ENCODE results near the gene ZNF865. TPM values are rescaled to one million over a fixed set of nuclear protein-coding genes. Genes with fewer than 3 reads are reported as not detected.

ZNF865 gene
- total and polyA plus RNA-seq, 4 donors = 1.1 to 16.4 (median 9.6) TPM

- peak; percentile 66 to 80 for DNase-seq
- peak; percentile 8 for ATAC-seq (ENCODE audit: low FRiP score)
- Histone ChIP-seq H3K4me1 (ENCODE audit: control insufficient read depth in 1 of 2, insufficient read depth in 2 of 2, low read length in 2 of 2) (peaks cover 0 to 3% of the 10 kb centered on the region in 2 donors), H3K9me3 (ENCODE audit: control insufficient read depth, low read length) (no peaks in the 10 kb centered on the region), H3K4me3 (ENCODE audit: low read length in 2 of 2) (peak overlapping the region; percentile 7 to 66), H3K36me3 (ENCODE audit: control insufficient read depth in 1 of 2, insufficient read depth in 2 of 2, low read length in 1 of 2) (no peaks in the 10 kb centered on the region), H3K27ac (ENCODE audit: low read depth in 1 of 2, low read length in 2 of 2) (peak overlapping the region; percentile 10 to 34), H3K27me3 (ENCODE audit: control insufficient read depth in 1 of 2, insufficient read depth in 2 of 2, low read length in 1 of 2) (no peaks in the 10 kb centered on the region)
- WGBS, 2 donors = 0 to 1% methylated on average over 48 to 65 of the region's 65 CpGs
- intact Hi-C loops (cut with DNase I) = no loop called here
These were observed 36.9 kb downstream of the ZNF865 start for GRCh38 chr19:55642153-55643002.

DNA sequence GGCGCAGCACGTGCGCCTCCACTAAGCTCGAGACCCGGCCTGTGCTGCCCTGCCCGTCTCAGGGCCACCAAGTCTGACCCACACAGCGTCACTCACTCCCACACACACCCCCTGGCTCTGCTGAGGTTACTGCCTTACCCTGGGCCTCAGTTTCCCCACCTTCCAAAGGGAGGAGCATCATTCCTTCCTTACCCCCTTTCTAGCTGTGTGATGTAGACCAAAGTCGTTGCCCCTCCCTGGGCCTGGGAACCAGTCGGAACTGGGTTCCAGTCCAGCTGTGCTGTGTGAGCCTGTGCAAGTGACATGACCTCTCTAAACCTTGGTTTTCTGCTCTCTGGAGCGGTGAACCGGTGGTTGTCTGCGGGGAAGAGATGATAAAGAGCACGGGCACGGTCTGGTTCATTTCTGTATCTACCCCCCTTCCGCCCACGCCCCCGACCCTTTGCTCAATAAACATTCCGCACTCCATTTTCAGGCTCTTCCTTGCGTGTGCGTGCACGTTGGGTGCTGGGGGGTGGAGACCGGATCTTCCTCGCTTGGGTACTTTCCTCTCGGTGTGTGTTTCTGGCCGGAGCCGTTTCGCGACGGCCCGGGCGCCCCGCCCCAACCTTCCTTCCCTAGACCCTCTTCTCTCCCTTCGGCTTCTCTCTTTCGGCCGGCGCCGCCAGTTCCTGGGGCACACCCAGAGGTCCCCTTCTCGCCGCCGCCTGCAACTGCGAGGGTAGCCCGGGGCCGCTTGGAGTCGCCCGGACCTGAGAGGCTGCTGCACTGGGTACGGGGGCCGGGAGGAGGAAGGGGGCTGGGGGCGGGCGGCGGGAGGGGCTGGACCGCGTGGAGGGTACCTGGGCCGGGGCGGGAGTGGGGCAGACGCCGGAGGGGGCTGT is 37.8 kb downstream of the ZNF865 start, which contains the start of gene ZNF581:
Gene ZNF581 (plus strand): TSS at position 647 of the 884 bp plus-strand sequence. CDS start 923 bp downstream, outside the sequence.
- Histone ChIP-seq H3K4me3 (ENCODE audit: low read length in 2 of 2) (peak within 1 kb of the TSS; percentile 74 to 97), H3K27ac (ENCODE audit: low read depth in 1 of 2, low read length in 2 of 2) (peak within 1 kb of the TSS; percentile 10 to 83), H3K9me3 (ENCODE audit: control insufficient read depth, low read length) (no peaks in the 10 kb centered on the region), H3K27me3 (ENCODE audit: control insufficient read depth in 1 of 2, insufficient read depth in 2 of 2, low read length in 1 of 2) (no peaks in the 10 kb centered on the region), H3K36me3 (ENCODE audit: control insufficient read depth in 1 of 2, insufficient read depth in 2 of 2, low read length in 1 of 2) (no peaks in the 10 kb centered on the region), H3K4me1 (ENCODE audit: control insufficient read depth in 1 of 2, insufficient read depth in 2 of 2, low read length in 2 of 2) (peaks cover 0 to 3% of the 10 kb centered on the region in 2 donors)
- DNase-seq (peak; percentile 84 to 89), ATAC-seq (ENCODE audit: low FRiP score) (peak; percentile 78)
- WGBS, 2 donors = 1% methylated on average over 49 to 56 of the region's 56 CpGs
- intact Hi-C loops (cut with DNase I) = no loop called here

DNA sequence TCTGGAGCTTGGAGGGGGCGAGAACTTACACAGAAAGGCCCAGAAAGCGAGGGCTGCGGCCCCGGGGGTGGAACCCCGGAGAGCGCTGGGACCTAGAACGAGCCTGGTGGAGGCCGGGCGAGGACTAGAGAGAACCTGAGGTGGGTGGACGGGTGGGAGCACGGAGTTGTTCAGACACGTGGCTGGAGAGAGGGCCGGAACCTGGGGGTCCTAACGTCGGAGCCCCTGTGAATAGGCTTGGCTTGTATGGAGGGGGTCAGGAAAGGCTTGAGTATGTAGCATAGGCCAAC is 38.4 kb downstream of the ZNF865 start:
- H3K4me1 ChIP-seq (ENCODE audit: control insufficient read depth in 1 of 2, insufficient read depth in 2 of 2, low read length in 2 of 2) = peaks cover 0 to 3% of the 10 kb centered on the region in 2 donors
- ATAC-seq (ENCODE audit: low FRiP score) = no peak
- DNase-seq = no peak
- H3K9me3 ChIP-seq (ENCODE audit: control insufficient read depth, low read length) = no peaks in the 10 kb centered on the region
- H3K4me3 ChIP-seq (ENCODE audit: low read length in 2 of 2) = peak overlapping the region; percentile 74 to 97
- no peaks in the 10 kb centered on the region for H3K36me3 ChIP-seq (ENCODE audit: control insufficient read depth in 1 of 2, insufficient read depth in 2 of 2, low read length in 1 of 2)
- no peak overlapping the region for H3K27ac ChIP-seq (ENCODE audit: low read depth in 1 of 2, low read length in 2 of 2)
- WGBS, 2 donors = 0 to 1% methylated on average over 15 of the region's 15 CpGs
- H3K27me3 ChIP-seq (ENCODE audit: control insufficient read depth in 1 of 2, insufficient read depth in 2 of 2, low read length in 1 of 2) = no peaks in the 10 kb centered on the region
- intact Hi-C loops (cut with DNase I) = no loop called here

DNA sequence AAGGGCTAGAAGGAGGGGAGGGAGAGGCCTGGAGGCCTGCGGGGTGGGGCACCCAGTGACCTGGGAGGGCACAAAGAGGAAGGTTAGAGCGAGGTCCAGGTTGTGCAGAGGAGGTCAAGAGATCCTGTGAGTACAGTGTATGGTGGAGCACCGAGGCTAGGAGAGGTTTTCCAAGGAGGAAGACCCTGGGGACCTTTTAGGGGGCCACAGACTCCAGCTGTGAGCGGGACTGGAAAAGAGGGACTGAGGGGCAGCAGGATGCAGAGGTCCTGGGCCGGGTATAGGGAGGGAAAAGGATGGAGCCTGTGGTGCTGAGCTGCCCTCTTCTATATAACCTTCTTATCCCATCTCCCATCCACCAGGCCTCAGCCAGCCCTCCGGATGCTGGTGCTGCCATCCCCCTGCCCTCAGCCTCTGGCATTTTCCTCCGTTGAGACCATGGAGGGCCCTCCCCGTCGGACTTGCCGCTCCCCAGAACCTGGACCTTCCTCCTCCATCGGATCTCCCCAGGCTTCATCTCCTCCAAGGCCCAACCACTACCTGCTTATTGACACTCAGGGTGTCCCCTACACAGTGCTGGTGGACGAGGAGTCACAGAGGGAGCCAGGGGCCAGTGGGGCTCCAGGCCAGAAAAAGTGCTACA is 38.9 kb downstream of the ZNF865 start:
- no peaks in the 10 kb centered on the region for H3K27me3 ChIP-seq (ENCODE audit: control insufficient read depth in 1 of 2, insufficient read depth in 2 of 2, low read length in 1 of 2)
- H3K9me3 ChIP-seq (ENCODE audit: control insufficient read depth, low read length) = no peaks in the 10 kb centered on the region
- peak in 1 of 2 donors; percentile 46 for DNase-seq
- peak overlapping the region; percentile 74 to 97 for H3K4me3 ChIP-seq (ENCODE audit: low read length in 2 of 2)
- no peak overlapping the region for H3K27ac ChIP-seq (ENCODE audit: low read depth in 1 of 2, low read length in 2 of 2)
- ATAC-seq (ENCODE audit: low FRiP score) = no peak
- H3K36me3 ChIP-seq (ENCODE audit: control insufficient read depth in 1 of 2, insufficient read depth in 2 of 2, low read length in 1 of 2) = no peaks in the 10 kb centered on the region
- intact Hi-C loops (cut with DNase I) = no loop called here
- H3K4me1 ChIP-seq (ENCODE audit: control insufficient read depth in 1 of 2, insufficient read depth in 2 of 2, low read length in 2 of 2) = peaks cover 0 to 3% of the 10 kb centered on the region in 2 donors
- 45 to 48% methylated on average over 11 to 12 of the region's 12 CpGs for WGBS, 2 donors

DNA sequence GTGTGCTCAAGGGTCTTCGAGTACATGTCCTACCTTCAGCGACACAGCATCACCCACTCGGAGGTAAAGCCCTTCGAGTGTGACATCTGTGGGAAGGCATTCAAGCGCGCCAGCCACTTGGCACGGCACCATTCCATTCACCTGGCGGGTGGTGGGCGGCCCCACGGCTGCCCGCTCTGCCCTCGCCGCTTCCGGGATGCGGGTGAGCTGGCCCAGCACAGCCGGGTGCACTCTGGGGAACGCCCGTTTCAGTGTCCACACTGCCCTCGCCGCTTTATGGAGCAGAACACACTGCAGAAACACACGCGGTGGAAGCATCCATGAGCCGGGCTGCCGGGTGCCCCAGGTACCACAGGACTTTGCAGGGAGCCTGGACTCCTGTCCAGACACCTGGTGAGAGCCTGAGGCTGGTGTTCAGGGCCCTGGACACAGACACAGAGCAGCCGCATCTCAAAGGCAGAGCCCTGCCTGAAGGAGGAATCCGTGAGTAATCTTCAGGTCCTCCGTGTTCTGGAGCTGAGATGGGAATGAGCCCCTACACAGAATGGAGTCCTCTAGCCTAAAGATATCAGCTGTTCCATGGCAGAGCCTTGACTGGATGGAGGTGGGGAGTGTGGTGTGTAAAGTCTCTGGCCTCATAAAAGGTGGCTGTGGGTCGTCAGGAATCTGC is 39.5 kb downstream of the ZNF865 start:
- Histone ChIP-seq H3K4me3 (ENCODE audit: low read length in 2 of 2) (no peak overlapping the region), H3K9me3 (ENCODE audit: control insufficient read depth, low read length) (no peaks in the 10 kb centered on the region), H3K4me1 (ENCODE audit: control insufficient read depth in 1 of 2, insufficient read depth in 2 of 2, low read length in 2 of 2) (peaks cover 0 to 3% of the 10 kb centered on the region in 2 donors), H3K27ac (ENCODE audit: low read depth in 1 of 2, low read length in 2 of 2) (no peak overlapping the region), H3K36me3 (ENCODE audit: control insufficient read depth in 1 of 2, insufficient read depth in 2 of 2, low read length in 1 of 2) (no peaks in the 10 kb centered on the region), H3K27me3 (ENCODE audit: control insufficient read depth in 1 of 2, insufficient read depth in 2 of 2, low read length in 1 of 2) (no peaks in the 10 kb centered on the region)
- 88% methylated on average over 28 of the region's 28 CpGs for WGBS, 2 donors
- ATAC-seq (ENCODE audit: low FRiP score) (no peak), DNase-seq (no peak)
- intact Hi-C loops (cut with DNase I) = no loop called here

- intact Hi-C loops (cut with DNase I) = no loop called here
- Histone ChIP-seq H3K9me3 (ENCODE audit: control insufficient read depth, low read length) (no peaks in the 10 kb centered on the region), H3K27me3 (ENCODE audit: control insufficient read depth in 1 of 2, insufficient read depth in 2 of 2, low read length in 1 of 2) (no peaks in the 10 kb centered on the region), H3K4me1 (ENCODE audit: control insufficient read depth in 1 of 2, insufficient read depth in 2 of 2, low read length in 2 of 2) (peaks cover 0 to 3% of the 10 kb centered on the region in 2 donors), H3K4me3 (ENCODE audit: low read length in 2 of 2) (no peak overlapping the region), H3K27ac (ENCODE audit: low read depth in 1 of 2, low read length in 2 of 2) (no peak overlapping the region), H3K36me3 (ENCODE audit: control insufficient read depth in 1 of 2, insufficient read depth in 2 of 2, low read length in 1 of 2) (no peaks in the 10 kb centered on the region)
- DNase-seq = no peak
- WGBS, 2 donors = 61 to 63% methylated on average over 5 of the region's 5 CpGs
- ATAC-seq (ENCODE audit: low FRiP score) = no peak
These were observed 40.0 kb downstream of the ZNF865 start for GRCh38 chr19:55645512-55645881.

- Histone ChIP-seq H3K4me1 (ENCODE audit: control insufficient read depth in 1 of 2, insufficient read depth in 2 of 2, low read length in 2 of 2) (peaks cover 0 to 3% of the 10 kb centered on the region in 2 donors), H3K9me3 (ENCODE audit: control insufficient read depth, low read length) (no peaks in the 10 kb centered on the region), H3K4me3 (ENCODE audit: low read length in 2 of 2) (peak overlapping the region in 1 of 2 donors; percentile 74), H3K27ac (ENCODE audit: low read depth in 1 of 2, low read length in 2 of 2) (no peak overlapping the region), H3K36me3 (ENCODE audit: control insufficient read depth in 1 of 2, insufficient read depth in 2 of 2, low read length in 1 of 2) (no peaks in the 10 kb centered on the region), H3K27me3 (ENCODE audit: control insufficient read depth in 1 of 2, insufficient read depth in 2 of 2, low read length in 1 of 2) (no peaks in the 10 kb centered on the region)
- WGBS, 2 donors = 40 to 42% methylated on average over 14 of the region's 14 CpGs
- DNase-seq (no peak), ATAC-seq (ENCODE audit: low FRiP score) (no peak)
- intact Hi-C loops (cut with DNase I) = no loop called here
These were observed 41.7 kb downstream of the ZNF865 start for GRCh38 chr19:55646889-55647731.

All from aorta (tissue), 5 donors.